NOMO-1 treated with DMSO at 0.1 percent for 48 hours (cell line): ENCODE measurements around the gene CAST.
A peak's percentile ranks its signal among the peaks of the same experiment; 100 is the strongest.

Source experiments
- DNase-seq: peaks from one replicate; lab custom pipeline; 2025; ENCODE audit not compliant: unreplicated experiment; lab: John Stamatoyannopoulos, UW

The CAST gene

DNA sequence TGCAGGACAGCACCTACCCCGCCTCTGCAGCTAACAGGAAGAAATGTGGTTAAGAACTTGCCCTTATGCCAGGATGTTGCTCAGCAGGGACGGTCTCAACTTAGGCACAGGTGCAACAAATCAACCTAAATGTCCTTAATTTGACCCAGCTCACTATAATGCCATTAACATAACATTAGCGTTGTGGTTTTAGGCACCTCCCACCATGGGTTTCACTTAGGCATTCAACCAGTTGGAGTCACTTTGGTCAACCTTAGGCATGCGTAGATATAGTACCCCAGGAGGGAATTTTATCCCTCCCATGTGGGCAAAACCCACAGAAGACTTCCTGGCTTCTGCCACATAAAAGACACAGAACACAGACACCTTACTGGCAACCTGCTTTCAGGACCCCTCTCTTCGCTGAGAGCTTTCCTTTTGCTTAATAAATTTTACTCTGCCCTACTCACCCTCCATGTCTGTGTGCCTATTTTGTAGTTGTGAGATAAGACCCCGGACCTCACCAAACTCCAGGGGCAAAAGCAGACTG lies 154.3 kb downstream of the CAST start:
- peak; percentile 46 for DNase-seq

DNA sequence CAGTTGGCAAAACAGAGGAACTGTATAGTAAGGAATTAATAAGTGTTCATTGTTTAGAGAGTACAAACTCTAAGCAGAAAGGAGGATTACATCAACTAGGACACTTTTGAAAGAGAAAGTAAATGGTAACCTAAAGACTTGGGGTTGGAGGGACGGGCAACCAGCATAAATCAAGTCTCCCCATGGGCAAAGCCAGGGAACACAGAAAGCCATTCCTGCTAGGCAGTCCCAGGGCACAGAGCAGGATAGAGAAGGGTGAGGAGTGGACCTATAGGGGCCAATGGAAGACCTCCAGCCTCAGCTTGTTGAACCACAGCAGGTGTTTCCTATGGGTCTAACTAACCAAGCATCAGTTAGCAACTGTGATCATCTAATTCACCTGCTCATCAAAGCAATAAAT lies 154.8 kb downstream of the CAST start:
- DNase-seq: peak; percentile 10

GRCh38 chr5:96817506-96817905 lies 155.3 kb downstream of the CAST start:
- DNase-seq: peak; percentile 31

- DNase-seq: no peak
Observed at GRCh38 chr5:96818125-96818788, 156.1 kb downstream of the CAST start.

GRCh38 chr5:96819806-96820205 lies 157.6 kb downstream of the CAST start:
- DNase-seq: no peak

DNA sequence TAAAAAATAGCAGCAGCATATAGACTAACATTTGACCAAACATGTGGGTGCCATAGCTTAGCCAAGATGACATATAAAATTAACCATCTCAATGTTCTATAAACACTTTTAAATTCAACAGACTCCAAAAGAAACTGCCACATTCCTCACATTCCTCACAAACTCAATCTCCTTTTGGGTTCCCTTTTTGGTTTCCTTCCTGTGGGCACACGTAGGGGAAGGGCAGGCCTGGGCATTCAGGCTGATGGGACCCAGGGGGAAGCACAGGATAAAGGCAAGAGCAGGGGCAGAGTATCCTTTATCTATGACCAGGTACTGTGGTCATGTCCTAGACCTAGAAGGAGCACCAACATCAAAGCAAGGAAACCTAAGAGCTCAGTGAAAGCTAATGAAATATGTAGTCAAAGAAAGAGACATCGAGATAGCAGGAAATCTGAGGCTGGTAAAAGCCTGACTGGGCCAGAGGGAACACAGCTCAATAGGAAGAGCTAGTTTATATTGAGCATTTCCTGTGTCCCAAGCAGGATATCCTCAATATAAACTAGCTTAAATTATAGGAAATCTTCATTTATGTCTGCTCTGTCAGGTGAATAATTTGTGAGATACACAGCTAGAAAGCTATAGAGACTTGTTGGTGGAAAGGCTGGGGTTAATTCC lies 159.2 kb downstream of the CAST start:
- no peak for DNase-seq

- DNase-seq: no peak
Observed at GRCh38 chr5:96822686-96823459, 160.7 kb downstream of the CAST start.

- no peak for DNase-seq
Observed at GRCh38 chr5:96823900-96824380, 161.8 kb downstream of the CAST start.
